Measurements from ENCODE around the gene EEF1AKMT3.

The EEF1AKMT3 gene

GRCh38 chr12:57741413-57741789, 31.0 kb upstream of the EEF1AKMT3 start:
- no peak for TF ChIP-seq CTCF (IDR thresholded peaks at IDR 0.05; ENCODE audit: insufficient read depth, missing control alignments)
- DNase-seq (ENCODE audit: insufficient read length, low spot score) (no peak), FAIRE-seq (no peak)

GRCh38 chr12:57741844-57742738, 30.3 kb upstream of the EEF1AKMT3 start:
- no peak for FAIRE-seq
- TF ChIP-seq CTCF (IDR thresholded peaks at IDR 0.05; ENCODE audit: insufficient read depth, missing control alignments): no peak
- DNase-seq (ENCODE audit: insufficient read length, low spot score): no peak

DNA sequence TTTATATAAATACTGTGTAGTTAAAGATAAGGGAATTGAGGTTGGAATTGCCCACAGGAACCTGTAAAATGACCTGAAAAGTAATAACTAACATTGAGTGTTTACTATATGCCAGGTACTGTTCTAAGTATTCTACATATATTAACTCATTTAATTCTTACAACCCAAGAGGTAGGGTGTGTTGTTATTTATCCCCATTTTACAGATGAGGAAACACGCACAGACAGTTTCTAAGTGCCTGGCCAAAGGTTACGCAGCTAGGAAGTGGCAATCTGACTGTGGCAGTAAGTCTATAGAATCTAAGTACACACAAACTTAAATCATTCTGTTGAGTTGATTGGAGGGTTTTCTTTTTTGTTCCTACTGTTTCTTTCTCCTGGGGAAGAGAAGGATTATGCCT, 28.6 kb upstream of the EEF1AKMT3 start:
- FAIRE-seq: no peak
- no peak for DNase-seq (ENCODE audit: insufficient read length, low spot score)
- TF ChIP-seq CTCF (IDR thresholded peaks at IDR 0.05; ENCODE audit: insufficient read depth, missing control alignments): no peak

GRCh38 chr12:57744194-57744776, 28.1 kb upstream of the EEF1AKMT3 start:
- no peak for FAIRE-seq
- DNase-seq (ENCODE audit: insufficient read length, low spot score): peak; percentile 62
- TF ChIP-seq CTCF (IDR thresholded peaks at IDR 0.05; ENCODE audit: insufficient read depth, missing control alignments): no peak

- peak; percentile 68 for DNase-seq (ENCODE audit: insufficient read length, low spot score)
- no peak for TF ChIP-seq CTCF (IDR thresholded peaks at IDR 0.05; ENCODE audit: insufficient read depth, missing control alignments)
- peak; percentile 58 for FAIRE-seq
Measured at GRCh38 chr12:57744777-57745484, 27.5 kb upstream of the EEF1AKMT3 start, which contains the start of gene TSPAN31. TSS of gene TSPAN31 (plus strand) at chr12:57745039. CDS start at chr12:57745155, 116 bp downstream.

DNA sequence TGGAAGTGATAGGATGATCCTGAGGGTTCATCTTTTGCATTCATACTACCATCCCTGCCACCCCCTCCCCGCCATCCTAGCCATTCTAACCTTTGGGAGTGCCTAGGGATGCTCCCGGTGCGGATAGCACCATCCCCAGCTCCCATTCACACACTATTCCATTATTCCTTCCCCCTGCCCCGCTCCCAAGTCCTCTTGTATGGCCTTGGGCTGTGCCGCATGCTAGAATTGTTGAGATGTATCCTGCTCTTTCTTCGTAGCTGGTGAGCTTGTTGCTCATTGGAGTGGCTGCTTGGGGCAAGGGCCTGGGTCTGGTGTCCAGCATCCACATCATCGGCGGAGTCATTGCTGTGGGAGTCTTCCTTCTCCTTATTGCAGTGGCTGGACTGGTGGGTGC, 26.9 kb upstream of the EEF1AKMT3 start:
- DNase-seq (ENCODE audit: insufficient read length, low spot score) (no peak), FAIRE-seq (no peak)
- TF ChIP-seq CTCF (IDR thresholded peaks at IDR 0.05; ENCODE audit: insufficient read depth, missing control alignments): no peak

All from D721Med (cell line).